Osteocyte (in vitro differentiated cells): Measurements from ENCODE around the gene TEX54. TPM values are rescaled to one million over a fixed set of nuclear protein-coding genes. Genes with fewer than 3 reads are reported as not detected.

ENCODE experiments used
- DNase-seq: peaks from one replicate; pipeline ENCODE4 v3.0.0; 2021; ENCODE audit warnings: mixed read lengths; ENCODE audit not compliant: unreplicated experiment; ENCODE audit errors: extremely low spot score
- H3K27ac Mint-ChIP-seq: one replicate; pipeline ENCODE4 v1.8.0; 2021; ENCODE audit warnings: mild to moderate bottlenecking, mixed read lengths; ENCODE audit not compliant: unreplicated experiment
- H3K27me3 Mint-ChIP-seq: one replicate; pipeline ENCODE4 v1.8.0; 2021; ENCODE audit warnings: mixed read lengths; ENCODE audit not compliant: unreplicated experiment
- H3K36me3 Mint-ChIP-seq: one replicate; pipeline ENCODE4 v1.8.0; 2021; ENCODE audit warnings: mixed read lengths; ENCODE audit not compliant: unreplicated experiment
- H3K4me1 Mint-ChIP-seq: one replicate; pipeline ENCODE4 v1.8.0; 2021; ENCODE audit warnings: mixed read lengths; ENCODE audit not compliant: unreplicated experiment
- H3K4me3 Mint-ChIP-seq: one replicate; pipeline ENCODE4 v1.8.0; 2021; ENCODE audit warnings: mild to moderate bottlenecking, moderate library complexity, mixed read lengths; ENCODE audit not compliant: unreplicated experiment
- H3K9me3 Mint-ChIP-seq: one replicate; pipeline ENCODE4 v1.8.0; 2021; ENCODE audit warnings: mixed read lengths; ENCODE audit not compliant: unreplicated experiment
- total RNA-seq: library from RNA; stranded (reverse); gene quantifications from 2 replicates; pipeline ENCODE4 v1.2.1, GENCODE V29; 2021
- TF ChIP-seq, protein P1 (sequence below): fragments of 200-600 bp; sonication (generic); IDR thresholded peaks from 2 replicates; pipeline ENCODE4 v1.5.0; 2021; ENCODE audit warnings: antibody characterized with exemption, mild to moderate bottlenecking, moderate library complexity

The TEX54 gene
- total RNA-seq, 1 donor from 2014 or later: not detected

GRCh38 chr11:62857541-62857982 is 24.9 kb upstream of the TEX54 start:
- DNase-seq: no peak
- TF ChIP-seq, protein P1, sequence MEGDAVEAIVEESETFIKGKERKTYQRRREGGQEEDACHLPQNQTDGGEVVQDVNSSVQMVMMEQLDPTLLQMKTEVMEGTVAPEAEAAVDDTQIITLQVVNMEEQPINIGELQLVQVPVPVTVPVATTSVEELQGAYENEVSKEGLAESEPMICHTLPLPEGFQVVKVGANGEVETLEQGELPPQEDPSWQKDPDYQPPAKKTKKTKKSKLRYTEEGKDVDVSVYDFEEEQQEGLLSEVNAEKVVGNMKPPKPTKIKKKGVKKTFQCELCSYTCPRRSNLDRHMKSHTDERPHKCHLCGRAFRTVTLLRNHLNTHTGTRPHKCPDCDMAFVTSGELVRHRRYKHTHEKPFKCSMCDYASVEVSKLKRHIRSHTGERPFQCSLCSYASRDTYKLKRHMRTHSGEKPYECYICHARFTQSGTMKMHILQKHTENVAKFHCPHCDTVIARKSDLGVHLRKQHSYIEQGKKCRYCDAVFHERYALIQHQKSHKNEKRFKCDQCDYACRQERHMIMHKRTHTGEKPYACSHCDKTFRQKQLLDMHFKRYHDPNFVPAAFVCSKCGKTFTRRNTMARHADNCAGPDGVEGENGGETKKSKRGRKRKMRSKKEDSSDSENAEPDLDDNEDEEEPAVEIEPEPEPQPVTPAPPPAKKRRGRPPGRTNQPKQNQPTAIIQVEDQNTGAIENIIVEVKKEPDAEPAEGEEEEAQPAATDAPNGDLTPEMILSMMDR: no peak
- Mint-ChIP-seq H3K4me1 (peaks cover 46% of the 10 kb centered on the region), H3K9me3 (no peaks in the 10 kb centered on the region), H3K27ac (peak overlapping the region; percentile 49), H3K4me3 (peak overlapping the region; percentile 95), H3K36me3 (peaks cover 25% of the 10 kb centered on the region), H3K27me3 (no peaks in the 10 kb centered on the region)

DNA sequence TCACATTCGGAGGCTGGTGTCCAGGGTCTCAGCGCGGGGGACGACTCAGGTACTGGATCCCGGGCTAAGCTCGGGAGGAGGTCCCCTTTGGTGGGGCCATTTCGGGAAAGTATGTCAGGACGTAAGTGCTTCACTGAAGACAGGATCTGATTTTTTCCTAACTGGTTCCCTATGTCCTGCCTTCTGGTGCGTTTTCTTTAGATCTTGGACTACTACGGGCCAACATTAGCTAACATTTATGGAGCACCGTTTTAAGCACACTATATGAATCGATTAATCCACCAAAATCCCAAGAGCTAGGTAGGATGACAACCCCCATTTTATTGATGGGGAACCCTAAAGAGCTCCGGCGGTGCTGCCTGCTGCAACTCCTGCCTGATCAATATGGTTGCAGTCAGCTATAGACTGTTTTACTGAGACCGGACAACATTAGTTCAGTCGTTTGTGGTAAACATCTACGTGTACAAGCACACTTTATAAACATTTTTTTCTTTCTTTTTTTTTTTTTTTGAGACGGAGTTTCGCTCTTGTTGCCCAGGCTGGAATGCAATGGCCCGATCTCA is 23.8 kb upstream of the TEX54 start:
- TF ChIP-seq, protein P1: no peak
- Mint-ChIP-seq H3K9me3 (no peaks in the 10 kb centered on the region), H3K4me1 (peaks cover 50% of the 10 kb centered on the region), H3K27ac (peak overlapping the region; percentile 93), H3K36me3 (peaks cover 36% of the 10 kb centered on the region), H3K4me3 (peak overlapping the region; percentile 95), H3K27me3 (no peaks in the 10 kb centered on the region)
- DNase-seq: no peak

DNA sequence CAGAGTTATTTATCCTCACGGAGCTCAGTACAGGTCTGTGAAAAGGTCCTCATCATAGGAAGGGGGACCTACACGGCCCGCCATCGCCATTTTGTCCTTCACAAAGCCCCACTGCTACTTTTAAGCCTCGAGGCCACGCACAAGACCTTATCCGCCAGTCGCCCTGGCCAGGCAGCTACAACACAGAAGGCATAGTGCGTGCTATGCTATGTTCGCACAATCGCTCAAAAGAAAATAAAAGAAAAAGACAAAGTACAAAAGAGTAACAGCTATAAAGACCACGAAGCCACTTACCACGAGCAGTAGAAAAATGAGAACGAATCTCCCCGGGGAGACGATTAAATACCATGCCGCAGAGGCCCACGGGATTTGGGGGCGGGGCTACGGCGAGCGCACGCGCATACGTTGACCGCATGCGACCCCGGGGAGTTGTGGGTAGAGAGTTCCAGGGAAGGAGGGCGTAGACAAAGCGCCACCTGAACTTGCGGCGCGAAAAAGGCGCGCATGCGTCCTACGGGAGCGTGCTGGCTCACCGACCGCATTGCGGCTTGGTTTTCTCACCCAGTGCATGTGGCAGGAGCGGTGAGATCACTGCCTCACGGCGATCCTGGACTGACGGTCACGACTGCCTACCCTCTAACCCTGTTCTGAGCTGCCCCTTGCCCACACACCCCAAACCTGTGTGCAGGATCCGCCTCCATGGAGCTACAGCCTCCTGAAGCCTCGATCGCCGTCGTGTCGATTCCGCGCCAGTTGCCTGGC is 23.1 kb upstream of the TEX54 start:
- peaks cover 37% of the 10 kb centered on the region for H3K36me3 Mint-ChIP-seq
- H3K4me1 Mint-ChIP-seq: peaks cover 50% of the 10 kb centered on the region
- DNase-seq: peak; percentile 98
- H3K4me3 Mint-ChIP-seq: peak overlapping the region; percentile 95
- H3K27me3 Mint-ChIP-seq: no peaks in the 10 kb centered on the region
- no peaks in the 10 kb centered on the region for H3K9me3 Mint-ChIP-seq
- H3K27ac Mint-ChIP-seq: peak overlapping the region; percentile 93
- TF ChIP-seq, protein P1: no peak

GRCh38 chr11:62854825-62855570 is 22.4 kb upstream of the TEX54 start:
- Mint-ChIP-seq H3K4me3 (peak overlapping the region; percentile 95), H3K4me1 (peaks cover 50% of the 10 kb centered on the region), H3K27me3 (no peaks in the 10 kb centered on the region), H3K9me3 (no peaks in the 10 kb centered on the region), H3K27ac (peak overlapping the region; percentile 93), H3K36me3 (peaks cover 37% of the 10 kb centered on the region)
- DNase-seq: no peak
- TF ChIP-seq, protein P1: no peak
